H9 (cell line): ENCODE results near the gene GH2. TPM values are rescaled to one million over a fixed set of nuclear protein-coding genes. Genes with fewer than 3 reads are reported as not detected.

ENCODE experiments used
- DNase-seq: peaks from one replicate; pipeline ENCODE4 v3.0.0-alpha.2; 2017
- H2AFZ ChIP-seq: one replicate; pipeline ENCODE4 v1.6.1; 2013; ENCODE audit warnings: mild to moderate bottlenecking, low read length, control low read depth, moderate library complexity
- H2AK5ac ChIP-seq: 2 replicates; pipeline ENCODE4 v1.6.1; 2013; ENCODE audit warnings: low read length, control low read depth, mixed read lengths; ENCODE audit not compliant: insufficient read length
- H2BK120ac ChIP-seq: one replicate; pipeline ENCODE4 v1.6.1; 2013; ENCODE audit warnings: low read depth, mild to moderate bottlenecking, low read length, control low read depth, inconsistent platforms; ENCODE audit not compliant: poor library complexity, severe bottlenecking
- H2BK12ac ChIP-seq: 2 replicates; pipeline ENCODE4 v1.6.1; 2013; ENCODE audit warnings: low read length, control low read depth, mixed read lengths, low read depth; ENCODE audit not compliant: insufficient read length
- H2BK15ac ChIP-seq: 2 replicates; pipeline ENCODE4 v1.6.1; 2013; ENCODE audit warnings: low read depth, low read length, control low read depth
- H2BK20ac ChIP-seq: one replicate; pipeline ENCODE4 v1.6.1; 2013; ENCODE audit warnings: low read depth, mild to moderate bottlenecking, low read length, control low read depth, inconsistent platforms; ENCODE audit not compliant: poor library complexity, severe bottlenecking
- H2BK5ac ChIP-seq: 2 replicates; pipeline ENCODE4 v1.6.1; 2013; ENCODE audit warnings: low read length, control low read depth, mixed read lengths; ENCODE audit not compliant: insufficient read length
- H3K14ac ChIP-seq: 2 replicates; pipeline ENCODE4 v1.6.1; 2013; ENCODE audit warnings: low read length, control low read depth; ENCODE audit not compliant: insufficient read depth
- H3K18ac ChIP-seq: 2 replicates; pipeline ENCODE4 v1.6.1; 2013; ENCODE audit warnings: low read depth, mild to moderate bottlenecking, mixed read lengths, low read length, control low read depth; ENCODE audit not compliant: insufficient read length
- H3K23ac ChIP-seq: 2 replicates; pipeline ENCODE4 v1.6.1; 2013; ENCODE audit warnings: low read length, control low read depth, mixed read lengths, low read depth; ENCODE audit not compliant: insufficient read length
- H3K23me2 ChIP-seq: 2 replicates; pipeline ENCODE4 v1.6.1; 2013; ENCODE audit warnings: low read depth, mild to moderate bottlenecking, mixed read lengths, low read length, control low read depth; ENCODE audit not compliant: insufficient read length, poor library complexity, severe bottlenecking
- H3K27ac ChIP-seq: 2 replicates; pipeline ENCODE4 v1.5.1; 2013; ENCODE audit warnings: low read length, control low read depth, mixed read lengths, low read depth; ENCODE audit not compliant: insufficient read length
- H3K27me3 ChIP-seq: 2 replicates; pipeline ENCODE4 v1.6.1; 2013; ENCODE audit warnings: low read length, control low read depth, inconsistent platforms; ENCODE audit not compliant: insufficient read depth
- H3K4ac ChIP-seq: 2 replicates; pipeline ENCODE4 v1.6.1; 2013; ENCODE audit warnings: low read depth, mild to moderate bottlenecking, control low read depth, inconsistent platforms, low read length, moderate library complexity
- H3K4me1 ChIP-seq: 2 replicates; pipeline ENCODE4 v1.6.1; 2013; ENCODE audit warnings: low read length, control low read depth, inconsistent platforms; ENCODE audit not compliant: insufficient read depth
- H3K4me2 ChIP-seq: 2 replicates; pipeline ENCODE4 v1.6.1; 2013; ENCODE audit warnings: low read length, control low read depth, mixed read lengths; ENCODE audit not compliant: insufficient read length, insufficient read depth
- H3K56ac ChIP-seq: 2 replicates; pipeline ENCODE4 v1.6.1; 2013; ENCODE audit warnings: low read depth, mild to moderate bottlenecking, mixed read lengths, low read length, control low read depth; ENCODE audit not compliant: insufficient read length
- H3K79me1 ChIP-seq: 2 replicates; pipeline ENCODE4 v1.6.1; 2013; ENCODE audit warnings: low read depth, mild to moderate bottlenecking, moderate library complexity, low read length, control low read depth, inconsistent platforms; ENCODE audit not compliant: insufficient read depth, poor library complexity, severe bottlenecking
- H3K79me2 ChIP-seq: 2 replicates; pipeline ENCODE4 v1.6.1; 2013; ENCODE audit warnings: low read length, control low read depth, inconsistent platforms; ENCODE audit not compliant: insufficient read depth
- H3K9ac ChIP-seq: 2 replicates; pipeline ENCODE4 v1.6.1; 2013; ENCODE audit warnings: low read length, control low read depth, mixed read lengths; ENCODE audit not compliant: insufficient read length; ENCODE audit errors: extremely low read depth
- H3K9me3 ChIP-seq: one replicate; pipeline ENCODE4 v1.6.1; 2013; ENCODE audit warnings: low read depth, low read length, inconsistent platforms; ENCODE audit not compliant: control insufficient read depth
- H3T11ph ChIP-seq: one replicate; pipeline ENCODE4 v1.6.1; 2013; ENCODE audit warnings: mild to moderate bottlenecking, low read length, control low read depth, inconsistent platforms
- H4K20me1 ChIP-seq: one replicate; pipeline ENCODE4 v1.6.1; 2013; ENCODE audit not compliant: control insufficient read depth, insufficient read length, insufficient read depth
- H4K5ac ChIP-seq: 2 replicates; pipeline ENCODE4 v1.6.1; 2013; ENCODE audit warnings: low read depth, mild to moderate bottlenecking, mixed read lengths, low read length, control low read depth; ENCODE audit not compliant: insufficient read length
- H4K8ac ChIP-seq: replicated peaks from 2 replicates; pipeline ENCODE4 v1.6.1; 2013; ENCODE audit warnings: low read length, control low read depth, mixed read lengths, low read depth; ENCODE audit not compliant: insufficient read length
- H4K91ac ChIP-seq: 2 replicates; pipeline ENCODE4 v1.6.1; 2013; ENCODE audit warnings: low read depth, mild to moderate bottlenecking, moderate library complexity, mixed read lengths, low read length, control low read depth; ENCODE audit not compliant: insufficient read length
- H3K27ac Mint-ChIP-seq, 3 experiments: 2 replicates in 2 of 3; 3 replicates in 1 of 3; pipeline ENCODE4 v1.8.0; 2020 to 2021; ENCODE audit warnings: mixed read lengths in 3 of 3, mild to moderate bottlenecking in 1 of 3, moderate library complexity in 1 of 3
- H3K27me3 Mint-ChIP-seq: 2 replicates; pipeline ENCODE4 v1.8.0; 2021; ENCODE audit warnings: low read depth, mild to moderate bottlenecking, moderate library complexity, mixed read lengths
- H3K36me3 Mint-ChIP-seq, 3 experiments: 2 replicates in 2 of 3; 3 replicates in 1 of 3; pipeline ENCODE4 v1.8.0; 2020 to 2021; ENCODE audit warnings: low read depth in 3 of 3, mixed read lengths in 3 of 3; ENCODE audit not compliant: insufficient read depth in 1 of 3
- H3K4me1 Mint-ChIP-seq, 2 experiments: 2 replicates each; pipeline ENCODE4 v1.8.0; 2020; ENCODE audit warnings: mixed read lengths in 2 of 2
- H3K4me3 Mint-ChIP-seq, 2 experiments: 2 replicates in 1 of 2; 3 replicates in 1 of 2; pipeline ENCODE4 v1.8.0; 2020 to 2021; ENCODE audit warnings: mild to moderate bottlenecking in 2 of 2, mixed read lengths in 2 of 2, moderate library complexity in 1 of 2
- H3K9me3 Mint-ChIP-seq, 2 experiments: 2 replicates in 1 of 2; 3 replicates in 1 of 2; pipeline ENCODE4 v1.8.0; 2020; ENCODE audit warnings: mild to moderate bottlenecking in 2 of 2, mixed read lengths in 2 of 2, moderate library complexity in 1 of 2
- CTCF ChIP-seq: fragments of 200-600 bp; sonication (generic); conservative IDR thresholded peaks from 3 replicates; pipeline ENCODE4 v1.8.0; 2021; ENCODE audit warnings: antibody characterized with exemption, mild to moderate bottlenecking
- WGBS: extraction: QIAGEN DNeasy Blood & Tissue Kit; methylation state at CpG from one replicate; pipeline ENCODE4 v1.1.7; 2013; ENCODE audit warnings: missing lambda C conversion rate, low lambda C conversion rate, mixed read lengths; ENCODE audit not compliant: insufficient read length; ENCODE audit errors: extremely low coverage; 5-methylcytosine and 5-hydroxymethylcytosine counted together
- total RNA-seq: library from RNA; stranded (reverse); gene quantifications from 2 replicates; pipeline ENCODE4 v1.2.1, GENCODE V29; 2021

The GH2 gene
- total RNA-seq, 1 experiment from 2014 or later = 0.77 TPM

GRCh38 chr17:63926164-63926563 is 44.4 kb upstream of the GH2 start:
- Mint-ChIP-seq H3K36me3 (no peaks in the 10 kb centered on the region), H3K27ac (no peak overlapping the region), H3K27me3 (no peaks in the 10 kb centered on the region; the same call in 1 of the 2 replicates), H3K4me3 (no peak overlapping the region), H3K9me3 (no peaks in the 10 kb centered on the region), H3K4me1 (peaks cover 6 to 8% of the 10 kb centered on the region in 2 experiments)
- Histone ChIP-seq H3K23ac (no peak overlapping the region), H2BK5ac (no peak overlapping the region), H3K18ac (no peak overlapping the region), H2BK120ac (no peak overlapping the region), H3K27me3 (no peaks in the 10 kb centered on the region), H2BK12ac (no peak overlapping the region), H3K56ac (no peak overlapping the region), H2BK15ac (no peak overlapping the region), H3K4ac (no peak overlapping the region), H3K79me2 (no peaks in the 10 kb centered on the region), H3K4me1 (no peaks in the 10 kb centered on the region), H2AK5ac (no peak overlapping the region), H3K27ac (no peak overlapping the region), H3T11ph (no peak overlapping the region), H4K20me1 (no peaks in the 10 kb centered on the region), H4K5ac (no peak overlapping the region), H3K79me1 (no peaks in the 10 kb centered on the region), H4K91ac (no peak overlapping the region), H3K14ac (no peak overlapping the region), H3K4me2 (no peak overlapping the region), H3K9me3 (no peaks in the 10 kb centered on the region), H3K9ac (no peak overlapping the region), H2AFZ (no peak overlapping the region), H3K23me2 (no peaks in the 10 kb centered on the region), H2BK20ac (no peak overlapping the region), H4K8ac (no peak overlapping the region)
- no CpG with 5 or more reads among the region's 2 CpGs for WGBS
- DNase-seq = no peak
- TF ChIP-seq CTCF = no peak
